Activated naive CD8-positive, alpha-beta T cell treated with anti-CD3 and anti-CD28 coated beads, Interleukin-2, amount 10 ng/mL, durations not matched to agents 7 days and 5 days (primary cell): Measurements from ENCODE around the gene CYP17A1. TPM values are rescaled to one million over a fixed set of nuclear protein-coding genes. Genes with fewer than 3 reads are reported as not detected.
"Not testable (repeated sequence)": the region's sequence is repeated elsewhere in the genome, so short reads cannot be mapped to it uniquely, and the experiment has no call there.

Experiments used
- ATAC-seq: fragments of 150-1000 bp; cut with Tn5 transposase; one replicate; pipeline ENCODE4 v1.10.0; 2021; ENCODE audit warnings: low read depth, moderate library complexity
- POLR2A ChIA-PET: fragments of 350-600 bp; sonication (Branson Sonifier 250); formaldehyde crosslinking; loops from one replicate; lab custom pipeline; 2021; ENCODE audit warnings: antibody characterized with exemption; lab: Charles Lee
- DNase-seq: peaks from one replicate; pipeline ENCODE4 v3.0.0; 2021
- H3K27ac Mint-ChIP-seq: one replicate; pipeline ENCODE4 v1.8.0; 2022; ENCODE audit warnings: mild to moderate bottlenecking, mixed read lengths
- H3K27me3 Mint-ChIP-seq: one replicate; pipeline ENCODE4 v1.8.0; 2022; ENCODE audit warnings: mild to moderate bottlenecking, moderate library complexity, mixed read lengths
- H3K36me3 Mint-ChIP-seq: one replicate; pipeline ENCODE4 v1.8.0; 2021; ENCODE audit warnings: mild to moderate bottlenecking, mixed read lengths
- H3K4me1 Mint-ChIP-seq: one replicate; pipeline ENCODE4 v1.8.0; 2021; ENCODE audit warnings: mixed read lengths
- H3K4me3 Mint-ChIP-seq: one replicate; pipeline ENCODE4 v1.8.0; 2022; ENCODE audit warnings: mild to moderate bottlenecking, moderate library complexity, mixed read lengths
- H3K9me3 Mint-ChIP-seq: one replicate; pipeline ENCODE4 v1.8.0; 2021; ENCODE audit warnings: mixed read lengths
- total RNA-seq, 2 experiments: library from RNA; stranded (reverse); gene quantifications; one replicate each; pipeline ENCODE4 v1.2.3, GENCODE V29; 2021

The CYP17A1 gene
- total RNA-seq, 2 experiments from 2014 or later: not detected

DNA sequence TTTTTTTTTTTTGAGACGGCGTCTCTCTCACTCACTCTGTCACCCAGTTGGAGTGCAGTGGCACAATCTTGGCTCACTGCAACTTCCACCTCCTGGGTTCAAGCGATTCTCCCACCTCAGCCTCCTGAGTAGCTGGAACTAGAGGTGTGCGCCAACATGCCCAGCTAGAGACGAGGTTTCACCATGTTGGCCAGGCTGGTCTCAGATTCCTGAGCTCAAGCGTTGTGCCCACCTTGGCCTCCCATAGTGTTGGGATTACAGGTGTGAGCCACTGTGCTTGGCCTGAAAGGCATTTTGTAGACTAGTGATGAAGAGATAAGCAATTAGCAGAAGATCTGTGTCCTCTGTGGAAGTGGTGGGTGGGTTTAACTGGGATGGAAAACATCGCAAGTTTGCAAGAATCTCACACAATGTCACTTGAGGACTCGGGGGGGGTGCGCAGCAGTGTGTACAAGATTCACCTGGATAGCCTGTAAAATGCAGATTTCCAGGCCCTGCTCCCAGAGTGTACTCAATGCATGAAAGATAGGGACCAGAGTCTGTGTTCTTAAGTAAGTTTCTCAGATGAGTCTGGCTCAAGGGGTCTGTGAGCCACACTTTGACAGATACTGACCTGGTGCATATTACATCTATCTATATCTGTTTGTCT is 10.9 kb downstream of the CYP17A1 start:
- Mint-ChIP-seq H3K9me3 (no peaks in the 10 kb centered on the region), H3K27ac (no peak overlapping the region), H3K27me3 (peaks cover 2% of the 10 kb centered on the region), H3K4me1 (no peaks in the 10 kb centered on the region), H3K4me3 (no peak overlapping the region), H3K36me3 (no peaks in the 10 kb centered on the region)
- ATAC-seq (no peak), DNase-seq (no peak)
- POLR2A ChIA-PET: interaction anchor here (0.7 kb wide), 1 partner anchor 194 kb away, joined by 3 read pairs; no protein-coding TSS in a partner anchor

DNA sequence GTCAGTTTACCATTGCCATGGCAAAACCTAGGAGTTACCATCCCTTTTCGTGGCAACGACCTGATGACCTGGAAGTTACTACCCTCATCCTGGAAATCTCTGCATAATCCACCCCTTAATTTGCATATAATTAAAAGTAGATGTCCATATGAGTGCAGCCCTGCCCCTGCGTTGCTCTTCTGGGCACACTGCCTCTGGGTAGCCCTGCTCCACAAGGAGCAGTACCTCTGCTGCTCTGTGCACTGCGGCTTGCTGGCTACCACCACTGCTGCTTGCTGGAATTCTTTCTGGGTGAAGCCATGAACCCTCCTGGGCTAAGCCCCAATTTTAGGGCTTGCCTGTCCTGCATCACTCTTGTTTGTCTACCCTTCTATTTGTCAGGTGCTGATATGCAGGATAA is 12.5 kb downstream of the CYP17A1 start:
- Mint-ChIP-seq H3K27me3 (peaks cover 2% of the 10 kb centered on the region), H3K9me3 (no peaks in the 10 kb centered on the region), H3K36me3 (no peaks in the 10 kb centered on the region), H3K27ac (no peak overlapping the region), H3K4me1 (no peaks in the 10 kb centered on the region), H3K4me3 (no peak overlapping the region)
- POLR2A ChIA-PET: no interaction called here
- ATAC-seq: no peak
- DNase-seq: no peak

DNA sequence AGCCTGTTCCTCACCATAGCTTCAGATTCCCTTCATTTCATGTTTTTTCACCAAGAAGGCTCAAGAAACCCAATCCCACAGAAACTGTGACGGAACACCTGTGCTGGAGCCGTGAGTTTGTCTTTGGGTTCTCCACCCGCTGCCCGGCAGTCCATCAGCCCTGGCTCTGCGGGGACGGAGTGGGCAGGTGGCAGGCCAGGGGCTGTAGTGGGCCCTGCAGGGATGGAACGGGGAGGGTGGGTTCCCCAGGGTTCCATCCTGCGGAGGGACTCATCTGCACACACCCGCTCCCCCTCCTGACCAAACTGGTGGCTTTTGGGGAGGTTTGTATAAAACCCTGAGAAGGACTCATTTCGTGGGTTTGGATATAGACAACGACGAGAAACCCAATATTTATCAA is 15.0 kb downstream of the CYP17A1 start:
- no peak overlapping the region for H3K27ac Mint-ChIP-seq
- H3K4me1 Mint-ChIP-seq: peaks cover 1% of the 10 kb centered on the region
- no peak for DNase-seq
- H3K36me3 Mint-ChIP-seq: peaks cover under 1% of the 10 kb centered on the region
- H3K27me3 Mint-ChIP-seq: peaks cover 2% of the 10 kb centered on the region
- no peaks in the 10 kb centered on the region for H3K9me3 Mint-ChIP-seq
- no peak for ATAC-seq
- POLR2A ChIA-PET: no interaction called here
- H3K4me3 Mint-ChIP-seq: no peak overlapping the region

DNA sequence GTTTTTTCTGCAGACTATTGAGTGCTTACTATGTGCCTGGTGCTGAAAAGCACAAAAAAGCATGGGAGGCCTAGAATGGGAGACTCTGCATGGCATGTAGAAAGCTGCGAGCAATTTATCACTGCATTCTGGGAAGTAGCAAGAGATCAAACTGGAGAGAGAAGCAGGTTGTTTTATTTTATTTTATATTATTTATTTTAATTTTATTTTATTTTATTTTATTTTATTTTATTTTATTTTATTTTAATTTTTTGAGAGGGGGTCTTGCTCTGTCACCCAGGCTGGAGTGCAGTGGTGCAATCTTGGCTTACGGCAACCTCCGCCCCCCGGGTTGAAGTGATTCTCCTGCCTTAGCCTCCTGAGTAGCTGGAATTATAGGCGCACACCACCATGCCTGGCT is 17.2 kb downstream of the CYP17A1 start:
- H3K27me3 Mint-ChIP-seq, H3K36me3 Mint-ChIP-seq, ATAC-seq, H3K9me3 Mint-ChIP-seq, H3K27ac Mint-ChIP-seq, H3K4me3 Mint-ChIP-seq, H3K4me1 Mint-ChIP-seq, POLR2A ChIA-PET, DNase-seq: not testable (repeated sequence)

DNA sequence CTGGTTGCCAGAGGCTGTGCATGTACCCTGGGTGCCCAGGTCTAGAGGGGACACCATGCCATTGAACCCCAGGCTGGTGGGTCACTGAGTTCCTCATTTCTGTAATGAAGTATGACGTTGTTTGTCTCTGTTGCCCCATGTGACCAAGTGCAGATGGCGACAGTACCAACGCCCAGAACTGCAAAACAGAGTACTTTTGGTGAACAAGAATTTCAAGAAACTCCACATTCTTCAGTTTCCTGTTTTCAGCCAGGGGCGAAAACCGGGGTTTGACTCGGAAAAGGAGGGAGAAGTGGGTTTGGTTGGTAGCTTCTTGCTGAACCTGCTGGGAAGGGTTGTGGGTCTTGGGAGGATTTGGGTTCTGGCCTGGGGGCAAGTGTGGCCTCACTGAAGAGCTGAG is 18.2 kb downstream of the CYP17A1 start:
- peaks cover 5% of the 10 kb centered on the region for H3K36me3 Mint-ChIP-seq
- POLR2A ChIA-PET: interaction anchor here (0.6 kb wide), 1 partner anchor 8 kb away, joined by 5 read pairs; no protein-coding TSS in a partner anchor
- no peaks in the 10 kb centered on the region for H3K27me3 Mint-ChIP-seq
- H3K9me3 Mint-ChIP-seq: no peaks in the 10 kb centered on the region
- peaks cover 8% of the 10 kb centered on the region for H3K4me1 Mint-ChIP-seq
- H3K27ac Mint-ChIP-seq: peak overlapping the region; percentile 36
- H3K4me3 Mint-ChIP-seq: no peak overlapping the region
- DNase-seq (no peak), ATAC-seq (no peak)

DNA sequence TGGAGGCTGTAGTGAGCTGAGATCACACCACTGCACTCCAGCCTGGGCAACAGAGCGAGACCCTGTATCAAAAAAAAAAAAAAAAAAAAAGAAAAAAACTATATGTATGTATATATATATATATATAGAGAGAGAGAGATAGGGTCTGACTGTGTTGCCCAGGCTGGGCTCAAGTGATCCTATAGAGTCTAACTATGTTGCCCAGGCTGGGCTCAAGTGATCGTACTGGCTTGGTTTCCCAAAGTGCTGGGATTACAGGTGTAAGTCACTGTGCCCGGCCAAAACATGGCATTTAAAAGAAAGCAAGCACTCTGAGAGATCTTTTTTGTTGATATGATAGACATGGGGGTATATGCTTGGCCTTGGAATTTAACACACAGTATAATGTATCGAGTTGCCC is 20.0 kb downstream of the CYP17A1 start:
- DNase-seq (no peak), ATAC-seq (no peak)
- POLR2A ChIA-PET: no interaction called here
- Mint-ChIP-seq H3K4me3 (no peak overlapping the region), H3K4me1 (peaks cover 18% of the 10 kb centered on the region), H3K36me3 (peaks cover 15% of the 10 kb centered on the region), H3K27me3 (no peaks in the 10 kb centered on the region), H3K27ac (no peak overlapping the region), H3K9me3 (no peaks in the 10 kb centered on the region)

DNA sequence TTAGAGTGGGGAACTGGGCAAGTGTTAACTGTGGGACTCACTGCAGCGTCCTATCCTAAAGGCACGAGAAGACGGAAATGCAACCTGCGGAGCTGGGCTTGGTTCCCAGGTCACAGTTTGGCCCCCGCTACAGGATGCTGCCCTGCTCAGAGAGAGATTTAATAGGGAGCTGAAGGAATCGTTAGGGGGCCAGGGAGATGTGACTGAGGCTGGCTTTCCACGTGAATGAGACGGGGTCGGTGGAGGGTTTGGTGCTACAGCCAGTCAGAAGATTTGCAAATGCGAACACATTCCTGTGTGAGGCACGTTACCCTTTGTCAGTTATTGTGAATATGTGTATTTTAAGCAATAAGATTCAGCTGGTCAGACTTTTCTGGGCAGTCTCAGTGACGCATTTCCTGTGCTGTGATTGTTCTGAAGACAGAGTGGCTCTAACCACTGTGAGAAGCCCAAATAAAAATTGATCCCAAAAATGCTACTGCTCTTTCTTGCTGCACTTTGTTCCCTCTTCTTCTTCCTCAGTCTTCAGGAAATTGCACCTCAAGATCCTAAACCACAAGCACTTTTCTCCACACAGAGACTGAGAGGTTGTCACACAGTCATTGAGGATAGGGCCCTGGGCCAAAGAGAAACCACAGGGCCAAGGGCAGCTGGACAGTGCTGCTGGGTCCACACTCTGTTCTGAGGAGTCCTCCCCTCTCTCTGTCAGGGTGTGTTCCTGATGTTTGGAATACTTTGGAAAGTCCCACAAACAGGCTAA is 21.2 kb downstream of the CYP17A1 start:
- Mint-ChIP-seq H3K9me3 (no peaks in the 10 kb centered on the region), H3K27me3 (no peaks in the 10 kb centered on the region), H3K27ac (no peak overlapping the region), H3K36me3 (peaks cover 16% of the 10 kb centered on the region), H3K4me1 (peaks cover 25% of the 10 kb centered on the region), H3K4me3 (no peak overlapping the region)
- DNase-seq (no peak), ATAC-seq (no peak)
- POLR2A ChIA-PET: interaction anchor here (0.6 kb wide), 1 partner anchor 8 kb away, joined by 3 read pairs; no protein-coding TSS in a partner anchor

DNA sequence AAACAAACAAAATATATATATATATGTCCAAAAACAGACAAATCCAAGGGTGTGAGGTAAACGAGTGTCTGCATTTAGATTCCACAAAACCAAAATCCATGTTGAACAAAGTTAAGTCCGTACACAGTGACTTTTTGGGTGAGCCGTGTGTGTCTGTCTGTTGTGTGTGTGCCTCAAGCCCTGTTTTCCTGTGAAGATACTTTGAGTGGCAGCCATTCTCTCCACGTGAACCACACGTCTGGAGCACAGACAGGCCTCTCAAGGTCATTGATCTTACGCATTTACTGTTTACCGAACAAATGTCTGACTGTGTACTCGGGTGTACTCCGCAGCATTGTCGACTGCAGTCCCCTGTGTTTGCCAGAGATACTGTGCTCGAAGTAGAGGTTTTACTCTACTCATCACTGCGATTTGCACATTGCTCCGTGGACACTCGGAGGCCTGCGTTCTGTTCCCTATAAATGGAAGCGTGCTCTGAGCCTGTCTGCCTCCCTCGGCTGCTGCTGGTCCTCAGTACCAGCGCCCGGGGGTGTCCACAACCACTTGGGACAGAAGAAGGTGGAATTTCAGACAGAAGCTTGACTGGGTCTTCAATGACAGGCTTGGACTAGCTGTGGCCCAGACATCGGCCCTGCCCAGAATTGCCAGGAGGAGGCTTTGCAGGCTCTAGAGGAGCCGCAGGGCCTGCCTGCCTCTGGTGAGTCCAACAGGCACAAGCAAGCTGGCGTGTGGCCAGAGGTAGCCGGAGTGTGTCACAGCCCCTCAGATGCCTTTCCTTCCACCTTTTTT is 22.1 kb downstream of the CYP17A1 start:
- Mint-ChIP-seq H3K4me1 (peaks cover 27% of the 10 kb centered on the region), H3K4me3 (no peak overlapping the region), H3K27me3 (no peaks in the 10 kb centered on the region), H3K27ac (peak overlapping the region; percentile 5), H3K9me3 (no peaks in the 10 kb centered on the region), H3K36me3 (peaks cover 19% of the 10 kb centered on the region)
- DNase-seq (no peak), ATAC-seq (no peak)
- POLR2A ChIA-PET: no interaction called here

DNA sequence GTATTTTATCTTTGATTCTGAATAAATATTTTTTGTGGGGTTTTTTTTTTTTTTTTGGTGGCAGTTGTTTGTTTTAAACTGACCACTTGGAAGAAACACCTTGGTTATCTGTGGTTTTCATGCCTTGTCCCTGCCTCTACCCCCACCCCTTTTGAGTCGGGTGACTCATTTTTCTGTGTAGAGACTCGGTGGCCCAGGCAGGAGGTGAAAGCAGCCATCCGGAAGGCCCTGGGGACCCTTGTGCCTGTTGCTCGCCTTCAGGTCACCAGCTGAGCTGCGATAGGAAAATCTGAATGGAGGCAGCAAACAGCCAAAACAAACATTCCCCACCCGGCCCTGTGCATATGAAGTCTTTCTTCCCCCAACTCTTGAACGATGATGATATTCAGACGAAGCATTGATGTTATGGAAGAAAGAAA is 22.8 kb downstream of the CYP17A1 start:
- DNase-seq (no peak), ATAC-seq (no peak)
- POLR2A ChIA-PET: no interaction called here
- Mint-ChIP-seq H3K9me3 (no peaks in the 10 kb centered on the region), H3K4me1 (peaks cover 27% of the 10 kb centered on the region), H3K27ac (no peak overlapping the region), H3K27me3 (no peaks in the 10 kb centered on the region), H3K36me3 (peaks cover 21% of the 10 kb centered on the region), H3K4me3 (no peak overlapping the region)

DNA sequence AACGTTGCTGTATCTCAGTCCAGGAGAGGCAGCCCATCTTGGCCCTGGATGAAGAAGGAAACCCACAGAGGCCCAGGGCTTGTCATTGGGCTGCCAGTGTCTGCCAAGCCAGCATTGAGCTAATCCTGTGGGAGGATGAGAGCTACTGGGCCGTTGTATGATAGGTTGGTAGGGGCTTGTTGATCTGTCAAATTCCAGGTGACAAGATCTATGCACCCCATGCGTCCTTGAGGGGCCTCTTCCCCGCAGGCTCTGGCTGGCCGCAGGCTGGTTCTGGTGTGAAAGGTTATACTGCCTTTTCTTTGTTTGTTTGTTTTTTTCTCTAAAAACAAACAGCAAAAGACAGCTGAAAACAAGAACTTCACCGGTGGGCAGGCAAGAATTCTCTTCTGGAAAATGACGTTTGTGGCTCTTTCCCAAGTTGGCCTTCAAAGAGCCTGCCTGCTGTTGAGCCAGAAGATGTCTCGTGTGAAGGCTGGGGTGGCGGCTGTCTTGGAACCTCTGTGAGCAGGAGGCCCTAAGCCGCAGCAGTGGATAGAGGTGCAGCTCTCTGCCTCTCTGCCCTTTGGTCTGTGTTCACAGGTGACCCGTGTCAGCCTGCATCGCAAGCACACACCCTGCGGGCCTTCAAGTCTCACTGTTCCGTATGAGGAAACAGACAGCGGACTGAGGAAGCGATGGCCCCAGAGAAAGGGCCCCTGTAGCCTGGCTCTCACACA is 23.3 kb downstream of the CYP17A1 start:
- peaks cover 21% of the 10 kb centered on the region for H3K36me3 Mint-ChIP-seq
- POLR2A ChIA-PET: no interaction called here
- ATAC-seq (no peak), DNase-seq (no peak)
- H3K27ac Mint-ChIP-seq: peak overlapping the region; percentile 87
- H3K27me3 Mint-ChIP-seq: no peaks in the 10 kb centered on the region
- no peaks in the 10 kb centered on the region for H3K9me3 Mint-ChIP-seq
- no peak overlapping the region for H3K4me3 Mint-ChIP-seq
- H3K4me1 Mint-ChIP-seq: peaks cover 28% of the 10 kb centered on the region

DNA sequence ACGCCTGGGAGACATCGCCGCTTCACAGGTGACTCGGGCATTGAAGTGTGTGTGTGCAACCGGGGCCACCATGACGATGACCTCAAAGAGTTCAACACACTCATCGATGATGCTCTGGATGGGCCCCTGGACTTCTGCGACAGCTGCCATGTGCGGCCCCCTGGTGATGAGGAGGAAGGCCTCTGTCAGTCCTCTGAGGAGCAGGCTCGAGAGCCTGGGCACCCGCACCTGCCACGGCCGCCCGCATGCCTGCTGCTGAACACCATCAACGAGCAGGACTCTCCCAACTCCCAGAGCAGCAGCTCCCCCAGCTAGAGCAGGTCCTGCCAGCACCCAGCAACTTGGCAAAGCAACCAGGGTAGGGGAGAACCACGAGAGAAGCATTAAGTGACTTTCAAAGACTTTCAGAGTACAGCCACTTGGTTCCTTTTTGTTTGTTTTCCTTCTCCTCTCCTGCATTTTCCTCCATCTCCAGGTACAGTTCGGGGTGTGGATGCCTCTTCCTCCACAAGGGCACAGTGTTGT is 24.1 kb downstream of the CYP17A1 start:
- peak overlapping the region; percentile 70 for H3K4me3 Mint-ChIP-seq
- POLR2A ChIA-PET: interaction anchor here (0.6 to 1.6 kb wide), 4 partner anchors 13 to 98 kb away, joined by 3 to 7 read pairs (median 4); partner anchors contain the start of genes ARL3, SFXN2 and WBP1L
- H3K27ac Mint-ChIP-seq: peak overlapping the region; percentile 93
- H3K36me3 Mint-ChIP-seq: peaks cover 21% of the 10 kb centered on the region
- DNase-seq (no peak), ATAC-seq (no peak)
- H3K4me1 Mint-ChIP-seq: peaks cover 33% of the 10 kb centered on the region
- no peaks in the 10 kb centered on the region for H3K27me3 Mint-ChIP-seq
- H3K9me3 Mint-ChIP-seq: no peaks in the 10 kb centered on the region

DNA sequence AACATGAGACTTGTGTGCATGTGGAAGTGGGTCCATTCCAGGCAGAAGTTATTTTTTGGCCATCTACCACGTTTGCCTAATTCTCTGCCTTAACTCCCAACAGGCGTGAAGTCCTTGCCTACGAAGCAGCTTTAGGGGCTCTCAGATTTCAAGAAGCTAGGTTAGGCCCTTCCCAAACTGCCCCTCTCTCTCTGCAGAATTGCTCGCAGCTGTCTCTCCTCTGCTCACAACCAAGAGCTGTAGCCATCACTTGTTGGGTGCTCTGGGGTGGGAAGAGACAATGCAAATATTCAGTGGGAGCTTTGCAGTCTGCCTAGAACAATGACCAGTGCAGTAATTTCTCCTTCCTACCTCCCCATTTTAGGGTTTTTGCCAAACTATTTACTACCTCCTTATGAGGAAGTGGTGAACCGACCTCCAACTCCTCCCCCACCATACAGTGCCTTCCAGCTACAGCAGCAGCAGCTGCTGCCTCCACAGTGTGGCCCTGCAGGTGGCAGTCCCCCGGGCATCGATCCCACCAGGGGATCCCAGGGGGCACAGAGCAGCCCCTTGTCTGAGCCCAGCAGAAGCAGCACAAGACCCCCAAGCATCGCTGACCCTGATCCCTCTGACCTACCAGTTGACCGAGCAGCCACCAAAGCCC is 24.9 kb downstream of the CYP17A1 start:
- DNase-seq: peak; percentile 53
- H3K4me3 Mint-ChIP-seq: peak overlapping the region; percentile 70
- no peaks in the 10 kb centered on the region for H3K27me3 Mint-ChIP-seq
- peaks cover 33% of the 10 kb centered on the region for H3K4me1 Mint-ChIP-seq
- H3K9me3 Mint-ChIP-seq: no peaks in the 10 kb centered on the region
- POLR2A ChIA-PET: interaction anchor here (0.6 to 1.6 kb wide), 5 partner anchors 12 to 98 kb away, joined by 3 to 7 read pairs (median 4); partner anchors contain the start of genes ARL3, SFXN2 and WBP1L
- peaks cover 21% of the 10 kb centered on the region for H3K36me3 Mint-ChIP-seq
- peak; percentile 98 for ATAC-seq
- peak overlapping the region; percentile 93 for H3K27ac Mint-ChIP-seq
